Activated CD8-positive, alpha-beta T cell treated with anti-CD3 and anti-CD28 coated beads, Interleukin-2, amount 10 ng/mL, durations not matched to agents 7 days and 5 days (primary cell): ENCODE results near the gene SLC16A12. TPM values are rescaled to one million over a fixed set of nuclear protein-coding genes. Genes with fewer than 3 reads are reported as not detected.

ENCODE experiments used
- ATAC-seq: fragments of 150-1000 bp; cut with Tn5 transposase; one replicate; pipeline ENCODE4 v1.10.0; 2021; ENCODE audit warnings: moderate library complexity
- CTCF ChIA-PET: fragments of 350-600 bp; sonication (Branson Sonifier 250); formaldehyde crosslinking; loops from one replicate; lab custom pipeline; 2021; ENCODE audit warnings: antibody characterized with exemption; lab: Charles Lee
- POLR2A ChIA-PET: fragments of 350-600 bp; sonication (Branson Sonifier 250); formaldehyde crosslinking; loops from one replicate; lab custom pipeline; 2021; ENCODE audit warnings: antibody characterized with exemption; lab: Charles Lee
- DNase-seq: peaks from one replicate; pipeline ENCODE4 v3.0.0-alpha.2; 2020
- H3K27ac Mint-ChIP-seq: one replicate; pipeline ENCODE4 v1.8.0; 2021; ENCODE audit warnings: mild to moderate bottlenecking, mixed read lengths
- H3K27me3 Mint-ChIP-seq: one replicate; pipeline ENCODE4 v1.8.0; 2021; ENCODE audit warnings: low read depth, mixed read lengths
- H3K36me3 Mint-ChIP-seq: one replicate; pipeline ENCODE4 v1.8.0; 2021; ENCODE audit warnings: low read depth, mixed read lengths
- H3K4me1 Mint-ChIP-seq: one replicate; pipeline ENCODE4 v1.8.0; 2021; ENCODE audit warnings: low read depth, mixed read lengths
- H3K4me3 Mint-ChIP-seq: one replicate; pipeline ENCODE4 v1.8.0; 2021; ENCODE audit warnings: mild to moderate bottlenecking, mixed read lengths
- H3K9me3 Mint-ChIP-seq: one replicate; pipeline ENCODE4 v1.8.0; 2022; ENCODE audit warnings: mixed read lengths; ENCODE audit not compliant: insufficient read depth
- total RNA-seq, 2 experiments: library from RNA; stranded (reverse); gene quantifications; one replicate each; pipeline ENCODE4 v1.2.3, GENCODE V29; 2021

The SLC16A12 gene
- total RNA-seq: not detected

- CTCF ChIA-PET: interaction anchor here (1.4 kb wide), 1 partner anchor 240 kb away, joined by 3 read pairs; no protein-coding TSS in a partner anchor
- peaks cover 69% of the 10 kb centered on the region for H3K27me3 Mint-ChIP-seq
- peak; percentile 70 for ATAC-seq
These were observed at the start of gene SLC16A12 for GRCh38 chr10:89535171-89536012. Gene SLC16A12, minus strand, starts transcription at chr10:89535594. Its CDS starts 73,016 bp downstream, at chr10:89462578.

GRCh38 chr10:89582022-89582421, 46.6 kb upstream of the SLC16A12 start:
- DNase-seq (no peak), ATAC-seq (no peak)
- Mint-ChIP-seq H3K36me3 (peaks cover 7% of the 10 kb centered on the region), H3K4me1 (no peaks in the 10 kb centered on the region), H3K9me3 (no peaks in the 10 kb centered on the region), H3K4me3 (no peak overlapping the region), H3K27ac (no peak overlapping the region), H3K27me3 (peaks cover 2% of the 10 kb centered on the region)
- CTCF ChIA-PET: interaction anchor here (0.9 kb wide), 1 partner anchor 21 kb away, joined by 3 read pairs; no protein-coding TSS in a partner anchor
- POLR2A ChIA-PET: no interaction called here

More at GRCh38 chr10:89535171-89536012, at the start of gene SLC16A12:
- no peaks in the 10 kb centered on the region for H3K36me3 Mint-ChIP-seq
- H3K4me1 Mint-ChIP-seq: peaks cover 12% of the 10 kb centered on the region
- DNase-seq: no peak
- H3K4me3 Mint-ChIP-seq: peak within 1 kb of the TSS; percentile 9
- POLR2A ChIA-PET: interaction anchor here (0.5 kb wide), 1 partner anchor 321 kb away, joined by 3 read pairs; no protein-coding TSS in a partner anchor
- H3K27ac Mint-ChIP-seq: no peak within 1 kb of the TSS
- H3K9me3 Mint-ChIP-seq: no peaks in the 10 kb centered on the region

- Mint-ChIP-seq H3K4me3 (no peak overlapping the region), H3K4me1 (no peaks in the 10 kb centered on the region), H3K27ac (no peak overlapping the region), H3K36me3 (peaks cover 5% of the 10 kb centered on the region), H3K27me3 (peaks cover 2% of the 10 kb centered on the region), H3K9me3 (no peaks in the 10 kb centered on the region)
- ChIA-PET CTCF (interaction anchor here (1.0 kb wide), 1 partner anchor 17 kb away, joined by 3 read pairs; no protein-coding TSS in a partner anchor), POLR2A (no interaction called here)
- ATAC-seq: no peak
- no peak for DNase-seq
These were observed 44.8 kb upstream of the SLC16A12 start for GRCh38 chr10:89580243-89580642.

GRCh38 chr10:89576696-89577095, 41.3 kb upstream of the SLC16A12 start:
- Mint-ChIP-seq H3K27me3 (peaks cover 2% of the 10 kb centered on the region), H3K27ac (no peak overlapping the region), H3K4me1 (no peaks in the 10 kb centered on the region), H3K9me3 (no peaks in the 10 kb centered on the region), H3K4me3 (no peak overlapping the region), H3K36me3 (no peaks in the 10 kb centered on the region)
- ATAC-seq (no peak), DNase-seq (no peak)
- ChIA-PET POLR2A (no interaction called here), CTCF (interaction anchor here (1.2 kb wide), 1 partner anchor 359 kb away, joined by 3 read pairs; no protein-coding TSS in a partner anchor)

- Mint-ChIP-seq H3K27me3 (peaks cover 2% of the 10 kb centered on the region), H3K4me1 (no peaks in the 10 kb centered on the region), H3K4me3 (no peak overlapping the region), H3K27ac (no peak overlapping the region), H3K36me3 (no peaks in the 10 kb centered on the region), H3K9me3 (no peaks in the 10 kb centered on the region)
- DNase-seq: no peak
- ATAC-seq: no peak
- ChIA-PET POLR2A (no interaction called here), CTCF (interaction anchor here (1.2 kb wide), 1 partner anchor 359 kb away, joined by 3 read pairs; no protein-coding TSS in a partner anchor)
These were observed 40.6 kb upstream of the SLC16A12 start for GRCh38 chr10:89576022-89576421.

GRCh38 chr10:89575031-89575430, 39.6 kb upstream of the SLC16A12 start:
- CTCF ChIA-PET: no interaction called here
- DNase-seq (no peak), ATAC-seq (no peak)
- Mint-ChIP-seq H3K4me3 (no peak overlapping the region), H3K27ac (no peak overlapping the region), H3K36me3 (no peaks in the 10 kb centered on the region), H3K9me3 (no peaks in the 10 kb centered on the region), H3K27me3 (peaks cover 2% of the 10 kb centered on the region), H3K4me1 (no peaks in the 10 kb centered on the region)
- POLR2A ChIA-PET: no interaction called here

GRCh38 chr10:89574368-89574767, 39.0 kb upstream of the SLC16A12 start:
- Mint-ChIP-seq H3K4me1 (no peaks in the 10 kb centered on the region), H3K27me3 (peaks cover 2% of the 10 kb centered on the region), H3K4me3 (no peak overlapping the region), H3K36me3 (no peaks in the 10 kb centered on the region), H3K27ac (no peak overlapping the region), H3K9me3 (no peaks in the 10 kb centered on the region)
- DNase-seq (no peak), ATAC-seq (no peak)
- CTCF ChIA-PET: no interaction called here
- POLR2A ChIA-PET: no interaction called here

GRCh38 chr10:89567576-89568245, 32.3 kb upstream of the SLC16A12 start:
- Mint-ChIP-seq H3K27ac (no peak overlapping the region), H3K4me1 (no peaks in the 10 kb centered on the region), H3K27me3 (peaks cover 23% of the 10 kb centered on the region), H3K9me3 (no peaks in the 10 kb centered on the region), H3K36me3 (no peaks in the 10 kb centered on the region), H3K4me3 (no peak overlapping the region)
- DNase-seq (no peak), ATAC-seq (no peak)
- POLR2A ChIA-PET: no interaction called here
- CTCF ChIA-PET: interaction anchor here (0.9 to 1.0 kb wide), 2 partner anchors 141 to 147 kb away, joined by 3 read pairs; no protein-coding TSS in a partner anchor

GRCh38 chr10:89566992-89567391, 31.6 kb upstream of the SLC16A12 start:
- Mint-ChIP-seq H3K4me3 (no peak overlapping the region), H3K9me3 (no peaks in the 10 kb centered on the region), H3K4me1 (no peaks in the 10 kb centered on the region), H3K36me3 (no peaks in the 10 kb centered on the region), H3K27me3 (peaks cover 28% of the 10 kb centered on the region), H3K27ac (no peak overlapping the region)
- ChIA-PET CTCF (no interaction called here), POLR2A (no interaction called here)
- ATAC-seq (no peak), DNase-seq (no peak)

GRCh38 chr10:89566095-89566950, 30.9 kb upstream of the SLC16A12 start:
- POLR2A ChIA-PET: no interaction called here
- peaks cover 32% of the 10 kb centered on the region for H3K27me3 Mint-ChIP-seq
- no peaks in the 10 kb centered on the region for H3K9me3 Mint-ChIP-seq
- no peak overlapping the region for H3K4me3 Mint-ChIP-seq
- no peaks in the 10 kb centered on the region for H3K4me1 Mint-ChIP-seq
- H3K36me3 Mint-ChIP-seq: no peaks in the 10 kb centered on the region
- DNase-seq (no peak), ATAC-seq (no peak)
- H3K27ac Mint-ChIP-seq: no peak overlapping the region
- CTCF ChIA-PET: no interaction called here

GRCh38 chr10:89565180-89565579, 29.8 kb upstream of the SLC16A12 start:
- no peak overlapping the region for H3K4me3 Mint-ChIP-seq
- no peak for ATAC-seq
- DNase-seq: no peak
- no peaks in the 10 kb centered on the region for H3K4me1 Mint-ChIP-seq
- H3K36me3 Mint-ChIP-seq: no peaks in the 10 kb centered on the region
- no peaks in the 10 kb centered on the region for H3K9me3 Mint-ChIP-seq
- CTCF ChIA-PET: interaction anchor here (0.9 to 1.4 kb wide), 8 partner anchors 105 to 348 kb away, joined by 3 to 7 read pairs (median 3); partner anchors contain the start of gene IFIT5
- POLR2A ChIA-PET: no interaction called here
- H3K27me3 Mint-ChIP-seq: peaks cover 34% of the 10 kb centered on the region
- H3K27ac Mint-ChIP-seq: no peak overlapping the region
